Left cardiac atrium (tissue), 4 donors: Measurements from ENCODE around the gene SCFD2. TPM values are rescaled to one million over a fixed set of nuclear protein-coding genes. Genes with fewer than 3 reads are reported as not detected.

Experiments used
- ATAC-seq, 2 donors: fragments of 200-7000 bp; cut with Tn5 transposase; one replicate each; pipeline ENCODE4 v1.9.1; 2020; ENCODE audit warnings: mild to moderate bottlenecking in 2 of 2, moderate library complexity in 2 of 2
- DNase-seq: peaks from one replicate; pipeline ENCODE4 v3.0.0-alpha.2; 2020
- intact Hi-C, 2 donors: fragments of 100-400 bp; cut with DNase I; formaldehyde crosslinking; loops; one replicate each; pipeline versions ENCODE4 v1.14.1 to v1.15.1; 2022 to 2023
- total RNA-seq, 2 donors: library from RNA; stranded (reverse); fragmentation: NEBNext Ultra II Directional; extraction: Animal tissue kit (Norgen Biotek cat#: 25700); gene quantifications; one replicate each; pipeline ENCODE4 v1.2.1, GENCODE V29; 2021
- donor health status: DM: no; HTN: yes; CAD: no.
- donor health status: DM: no; HTN: yes; CAD: no; lungs with severe emphysema.
- donor health status: DM: yes; HTN: yes; CAD: no.
- donor health status: Dilated cardiomyopathy.

SCFD2 gene
- total RNA-seq, 2 donors from 2014 or later: 9.3 to 13.8 TPM

DNA sequence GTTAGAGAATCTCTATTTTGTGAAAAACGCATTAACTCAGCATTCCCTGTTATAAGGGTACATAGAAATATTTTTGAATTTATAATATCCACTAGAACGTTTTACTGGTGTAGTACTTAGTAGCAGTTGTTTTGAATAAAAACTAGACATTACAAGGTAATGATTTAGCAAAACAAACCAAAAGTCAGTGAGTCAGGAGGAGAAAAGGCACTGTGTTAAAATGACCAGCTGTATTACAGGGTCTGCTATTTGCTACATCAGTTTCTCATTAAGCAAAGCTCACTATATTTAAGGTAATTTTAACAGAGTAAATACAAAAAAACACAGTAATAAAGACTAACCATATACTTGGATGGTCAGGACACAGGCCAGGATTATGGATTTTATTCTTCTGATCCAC is 351.0 kb downstream of the SCFD2 start:
- intact Hi-C loops: loop anchor here (5.0 to 10.0 kb wide), 4 partner anchors 110 to 1217 kb away; partner anchors contain the start of gene PDGFRA (in 1 of the 2)
- ATAC-seq (no peak), DNase-seq (no peak)

DNA sequence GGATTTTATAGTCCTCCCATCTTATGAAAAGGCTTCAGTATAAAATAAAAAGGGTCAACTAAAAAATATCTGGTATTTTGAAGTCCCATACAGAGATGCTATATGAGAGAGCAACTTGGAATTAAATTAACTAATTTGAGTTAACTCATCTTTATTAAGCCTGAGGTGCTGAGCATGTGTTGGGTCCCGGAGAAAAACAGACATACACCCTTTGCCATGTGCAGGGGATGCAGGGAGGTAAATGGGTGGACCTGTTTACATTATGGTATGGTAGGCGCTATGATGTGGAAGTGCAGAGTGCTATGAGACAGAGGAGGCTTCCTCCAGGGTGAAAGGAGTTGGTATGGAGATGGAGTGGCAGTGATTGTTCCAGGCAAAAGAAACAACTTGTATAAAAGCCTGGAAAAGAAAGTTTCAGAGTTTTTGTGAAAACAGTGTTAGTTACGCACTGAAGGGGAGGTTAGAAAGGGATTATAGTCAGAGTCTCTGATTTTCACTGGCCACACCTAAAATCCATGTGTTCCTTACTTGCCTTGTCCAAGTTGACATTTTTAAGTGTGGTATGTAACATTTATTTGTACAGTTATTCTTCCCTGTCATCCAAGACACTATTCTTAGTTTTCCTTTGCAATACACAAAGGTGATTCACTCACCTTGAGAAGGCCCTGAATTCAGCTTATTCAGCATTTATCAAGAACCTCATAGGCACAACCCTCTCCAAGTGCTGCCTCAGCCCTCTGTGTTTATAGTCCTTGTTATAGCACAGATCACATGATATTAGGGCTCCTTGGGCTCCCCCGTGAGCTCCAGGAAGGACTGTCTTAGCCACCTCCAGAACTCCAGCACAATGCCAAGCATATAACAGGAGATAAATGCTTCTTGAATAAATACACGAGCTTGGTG is 351.7 kb downstream of the SCFD2 start:
- ATAC-seq: no peak
- no peak for DNase-seq
- intact Hi-C loops: loop anchor here (5.0 to 10.0 kb wide), 4 partner anchors 111 to 1218 kb away; partner anchors contain the start of gene PDGFRA (in 1 of the 2)

DNA sequence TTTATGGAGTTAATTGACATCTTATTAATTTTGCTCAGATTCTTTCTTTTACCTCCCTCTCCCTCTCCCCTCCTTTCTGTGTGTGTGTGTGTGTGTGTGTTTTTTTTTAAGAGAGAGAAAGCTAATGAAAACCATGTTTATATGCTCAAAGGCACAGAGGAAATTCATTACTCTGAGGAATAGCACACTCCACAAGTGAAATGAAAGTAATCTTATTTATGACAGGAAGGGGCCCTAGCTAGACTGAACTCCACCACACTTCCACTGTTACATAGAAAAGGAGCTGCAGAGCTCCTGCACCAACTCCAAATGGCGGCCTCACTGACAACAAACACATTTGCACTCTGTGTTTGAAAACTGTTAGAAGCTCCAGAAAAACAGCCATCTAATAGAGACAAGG is 353.1 kb downstream of the SCFD2 start:
- intact Hi-C loops: loop anchor here (5.0 to 10.0 kb wide), 4 partner anchors 112 to 1220 kb away; partner anchors contain the start of gene PDGFRA (in 1 of the 2)
- ATAC-seq (peak in 1 of 2 donors; percentile 53), DNase-seq (no peak)

DNA sequence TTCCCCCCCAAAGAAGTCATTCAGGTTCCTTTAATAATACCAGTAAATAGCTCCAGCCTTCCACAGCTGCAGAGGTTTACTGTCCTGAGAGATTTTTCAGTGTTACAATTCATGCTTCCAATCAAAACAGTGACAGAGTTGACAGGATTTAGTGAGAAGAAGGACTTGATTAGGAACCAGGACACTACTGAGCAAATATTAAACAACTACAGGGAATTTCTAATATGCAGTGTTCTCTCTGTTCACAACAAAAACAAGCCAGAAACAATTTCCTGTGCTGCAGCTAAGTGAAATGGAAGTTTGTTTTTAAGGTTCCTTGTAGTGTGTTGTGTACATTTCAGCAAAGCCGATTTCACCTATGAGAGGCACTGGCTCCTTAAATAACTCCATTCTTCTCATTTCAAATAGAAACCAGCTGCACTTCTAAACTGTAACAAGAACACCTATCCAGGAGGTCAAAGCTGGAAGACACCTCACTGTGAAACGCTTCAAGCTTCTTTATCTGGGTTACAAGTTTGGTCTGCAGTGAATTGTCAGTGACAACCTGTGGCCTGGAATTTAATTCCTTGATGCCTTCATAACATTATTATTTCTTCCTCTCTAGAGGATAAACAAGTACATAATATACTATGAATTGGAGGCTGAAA is 354.5 kb downstream of the SCFD2 start:
- DNase-seq: no peak
- intact Hi-C loops: loop anchor here (5.0 to 10.0 kb wide), 4 partner anchors 113 to 1221 kb away; partner anchors contain the start of gene PDGFRA (in 1 of the 2)
- ATAC-seq: peak; percentile 5 to 46

DNA sequence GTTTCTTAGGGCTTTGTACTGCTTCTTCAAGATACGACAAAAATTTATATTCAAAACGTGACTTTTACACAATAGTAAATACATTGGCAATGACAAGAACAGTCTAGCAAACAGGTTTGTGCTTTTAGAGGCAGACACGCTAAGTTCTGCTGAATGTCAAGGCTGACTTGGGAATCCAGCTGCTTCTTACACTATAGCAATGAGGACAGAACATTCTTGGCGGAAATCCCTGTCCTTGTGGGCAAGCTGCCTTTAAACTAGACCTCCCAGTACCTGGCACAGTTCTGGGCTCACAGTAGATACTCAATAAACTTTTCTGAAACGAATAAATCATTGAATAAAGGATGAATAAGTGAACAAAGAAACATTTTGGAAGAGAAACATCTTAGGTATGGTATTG is 355.5 kb downstream of the SCFD2 start:
- intact Hi-C loops: loop anchor here (5.0 to 10.0 kb wide), 4 partner anchors 114 to 1222 kb away; partner anchors contain the start of gene PDGFRA (in 1 of the 2)
- ATAC-seq (peak; percentile 58 to 66), DNase-seq (no peak)

DNA sequence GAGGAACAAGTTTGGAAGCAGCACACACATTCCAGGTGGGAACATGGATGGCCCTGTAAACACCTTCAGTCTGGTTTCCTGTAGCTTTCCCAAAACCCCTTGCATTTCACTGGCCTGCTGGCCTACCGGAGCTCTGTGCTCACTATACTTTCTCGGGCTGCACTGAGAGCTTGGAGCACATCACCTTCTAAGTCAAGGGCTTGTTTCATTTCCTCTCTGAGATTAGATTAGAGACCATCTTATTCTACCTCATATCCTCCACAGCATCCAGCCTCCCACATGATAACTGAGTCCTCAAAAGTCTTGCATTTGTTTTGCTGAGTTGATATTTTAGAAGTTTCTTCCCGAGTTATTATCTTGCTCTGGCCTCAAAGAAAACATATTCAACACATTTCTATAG is 356.0 kb downstream of the SCFD2 start:
- DNase-seq (no peak), ATAC-seq (no peak)
- intact Hi-C loops: loop anchor here (5.0 to 10.0 kb wide), 4 partner anchors 115 to 1222 kb away; partner anchors contain the start of gene PDGFRA (in 1 of the 2)

DNA sequence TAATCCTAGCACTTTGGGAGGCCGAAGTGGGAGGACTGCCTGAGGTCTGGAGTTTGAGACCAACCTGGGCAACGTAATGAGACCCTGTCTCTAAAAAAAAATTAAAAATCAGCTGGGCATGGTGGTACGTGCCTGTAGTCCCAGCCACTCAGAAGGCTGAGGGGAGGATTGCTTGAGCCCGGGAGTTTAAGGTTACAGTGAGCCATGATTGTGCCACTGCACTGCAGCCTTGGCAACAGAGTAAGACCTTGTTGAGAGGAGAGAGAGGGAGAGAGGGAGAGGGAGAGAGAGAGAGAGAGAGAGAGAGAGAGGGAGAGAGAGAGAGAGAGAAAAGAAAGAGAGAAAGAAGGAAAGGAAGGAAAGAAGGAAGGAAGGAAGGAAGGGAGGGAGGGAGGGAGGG is 358.8 kb downstream of the SCFD2 start:
- DNase-seq: no peak
- ATAC-seq: no peak
- intact Hi-C loops: no loop called here

DNA sequence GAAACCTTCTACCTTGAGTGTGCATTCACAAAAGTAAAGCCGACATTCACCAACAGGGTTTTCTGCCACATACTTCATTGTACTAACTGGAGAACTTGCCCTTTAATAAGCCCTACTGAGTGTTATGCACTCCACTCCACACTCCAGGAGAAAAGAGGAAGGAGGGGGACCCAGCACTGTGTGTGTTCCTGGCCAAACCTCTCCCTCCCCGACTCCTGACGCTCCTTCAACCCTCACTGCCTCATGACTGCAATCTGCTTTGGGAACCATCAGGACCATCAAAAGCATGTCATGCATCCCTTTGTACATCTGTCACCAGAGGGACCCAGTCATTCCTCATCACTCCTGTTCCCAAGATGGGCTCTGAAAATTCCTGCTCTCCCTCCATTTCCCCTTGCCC is 360.1 kb downstream of the SCFD2 start:
- ATAC-seq (peak in 1 of 2 donors; percentile 56), DNase-seq (no peak)
- intact Hi-C loops: no loop called here

DNA sequence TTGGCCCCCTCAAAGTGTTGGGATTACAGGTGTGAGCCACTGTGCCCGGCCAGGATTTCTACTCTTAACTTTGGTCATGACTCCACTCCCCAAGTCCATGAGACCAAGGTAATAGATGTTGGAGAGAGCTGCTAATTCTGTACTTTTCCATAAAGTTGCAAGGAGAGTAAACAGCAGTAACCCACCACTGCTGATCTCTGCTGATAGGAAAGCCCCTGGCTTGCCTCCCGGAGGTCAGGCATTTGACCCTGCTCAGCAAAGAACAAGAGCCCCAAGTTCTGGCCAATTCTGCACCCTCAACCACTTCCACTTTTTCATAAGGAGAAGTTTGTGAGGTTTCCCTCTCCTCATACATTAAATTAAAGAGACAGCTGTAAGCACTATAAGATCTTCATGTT is 360.7 kb downstream of the SCFD2 start:
- intact Hi-C loops: no loop called here
- ATAC-seq: peak in 1 of 2 donors; percentile 10

DNA sequence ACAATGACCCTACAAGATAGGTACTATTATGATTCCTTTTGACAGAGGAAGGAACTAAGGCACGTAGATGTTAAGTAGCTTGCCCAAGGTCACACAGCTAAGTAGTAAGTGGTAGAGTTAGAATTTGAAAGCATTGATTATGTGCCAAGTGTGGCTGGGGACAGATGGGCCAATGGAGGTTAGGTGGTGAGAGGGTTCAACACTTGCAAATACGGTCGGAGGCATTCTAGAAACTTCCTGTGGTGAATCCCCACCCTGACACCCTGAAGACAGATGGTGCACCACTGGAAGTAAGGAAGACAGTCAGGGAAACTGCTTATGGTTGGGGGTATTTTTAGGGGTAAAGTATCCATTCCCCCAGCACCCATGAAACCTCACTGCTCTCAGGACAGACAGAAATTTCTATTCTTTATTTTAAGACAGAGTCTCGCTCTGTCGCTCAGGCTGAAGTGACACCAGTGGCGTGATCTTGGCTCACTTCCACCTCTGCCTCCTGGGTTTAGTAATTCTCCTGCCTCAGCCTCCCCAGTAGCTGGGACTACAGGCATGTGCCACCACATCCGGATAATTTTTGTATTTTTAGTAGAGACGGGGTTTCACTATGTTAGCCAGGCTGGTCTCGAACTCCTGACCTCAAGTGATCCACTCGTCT is 361.2 kb downstream of the SCFD2 start:
- DNase-seq: no peak
- no peak for ATAC-seq
- intact Hi-C loops: no loop called here

More for the DNA sequence above, 360.7 kb downstream of the SCFD2 start:
- no peak for DNase-seq

DNA sequence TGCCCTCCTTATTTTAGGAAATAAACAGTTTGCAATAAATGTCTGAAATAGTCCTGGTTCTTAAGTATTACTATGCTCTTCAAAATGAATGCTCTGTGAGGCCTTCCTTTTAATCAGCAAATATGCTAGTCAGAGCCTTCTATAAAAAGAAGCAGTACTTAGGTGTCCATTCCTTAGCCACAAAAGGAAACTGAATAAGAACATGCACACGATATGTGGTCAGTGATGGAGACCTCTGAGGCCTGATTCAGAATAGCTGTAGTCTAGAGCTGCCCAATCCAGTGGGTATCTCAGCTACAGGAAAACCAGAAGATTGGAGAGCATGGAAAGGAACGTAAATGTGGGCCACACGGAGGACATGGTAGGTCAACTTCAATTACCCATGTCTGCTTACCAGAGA is 361.9 kb downstream of the SCFD2 start:
- no peak for DNase-seq
- peak in 1 of 2 donors; percentile 47 for ATAC-seq
- intact Hi-C loops: no loop called here

DNA sequence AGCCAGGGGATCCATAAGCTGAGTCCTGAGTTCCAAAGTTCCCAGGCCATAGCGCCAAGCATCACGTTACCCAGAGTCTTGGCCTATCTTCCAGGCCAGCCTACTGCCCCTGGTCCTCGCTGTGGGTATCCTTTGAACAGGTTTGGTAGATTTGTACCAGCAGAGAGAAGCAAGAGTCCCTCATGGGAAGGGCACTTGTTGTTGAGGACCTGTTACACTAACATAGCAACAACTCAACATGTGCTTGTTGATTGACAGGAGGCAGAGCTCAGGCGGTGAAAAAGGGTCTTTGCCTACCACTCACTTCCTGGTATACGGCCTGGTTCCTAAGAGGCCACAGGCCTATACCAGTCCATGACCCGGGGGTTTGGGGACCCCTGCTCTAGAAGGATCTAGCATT is 365.3 kb downstream of the SCFD2 start:
- intact Hi-C loops: no loop called here
- ATAC-seq: no peak
- DNase-seq: no peak

DNA sequence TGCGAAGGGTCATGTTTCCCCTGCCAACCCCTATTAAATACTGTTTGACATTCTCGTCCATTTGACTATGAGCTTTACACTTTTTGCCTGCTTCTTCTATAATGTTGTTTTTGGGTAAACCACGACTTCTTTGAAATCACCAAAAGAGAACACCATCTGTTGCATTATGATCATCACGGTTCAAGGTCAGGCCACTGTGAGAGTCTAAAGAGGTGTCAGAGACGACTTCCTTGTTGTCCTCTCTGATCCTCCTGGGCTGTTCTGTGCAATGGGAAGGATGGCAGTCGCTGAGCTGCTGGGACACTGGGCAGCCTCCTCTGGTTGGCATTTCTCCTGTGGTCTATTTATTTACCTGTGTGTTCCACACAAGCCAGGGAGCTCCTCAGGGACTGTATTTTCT is 366.2 kb downstream of the SCFD2 start:
- ATAC-seq (no peak), DNase-seq (no peak)
- intact Hi-C loops: no loop called here

DNA sequence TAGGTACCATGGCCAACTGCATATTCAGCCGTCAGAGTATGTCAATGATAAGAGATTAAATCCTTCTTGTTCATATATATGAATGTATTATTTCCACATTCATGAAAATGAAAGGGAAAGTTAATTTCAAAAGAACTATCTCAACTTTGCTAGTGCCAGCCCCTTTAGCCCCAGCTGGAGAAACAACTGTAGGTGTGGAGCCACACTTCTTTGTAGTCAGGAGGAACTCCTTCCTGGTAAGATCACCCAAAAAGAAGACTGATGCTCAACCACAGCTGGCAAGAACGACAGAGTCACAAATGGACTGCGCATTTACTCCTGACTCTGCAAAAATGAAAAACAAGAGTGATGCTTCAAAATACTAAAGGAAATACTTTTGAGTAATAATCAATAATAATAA is 367.4 kb downstream of the SCFD2 start:
- intact Hi-C loops: no loop called here
- no peak for DNase-seq
- no peak for ATAC-seq

DNA sequence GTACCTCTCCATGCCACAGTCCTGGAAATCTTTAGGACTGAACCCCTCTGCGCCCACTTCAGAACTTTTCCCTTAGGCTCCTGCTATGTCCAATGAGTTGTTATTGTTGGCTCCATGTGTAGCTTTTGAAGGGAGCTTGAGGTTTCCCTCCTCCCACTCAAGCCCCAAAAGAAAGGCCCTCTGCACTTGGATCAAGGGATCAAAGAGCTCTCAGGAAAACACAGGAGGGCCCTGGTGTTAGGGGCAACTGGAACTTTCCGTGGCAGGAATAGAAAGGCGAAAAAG is 368.8 kb downstream of the SCFD2 start:
- intact Hi-C loops: no loop called here
- DNase-seq: no peak
- ATAC-seq: peak; percentile 9 to 60

DNA sequence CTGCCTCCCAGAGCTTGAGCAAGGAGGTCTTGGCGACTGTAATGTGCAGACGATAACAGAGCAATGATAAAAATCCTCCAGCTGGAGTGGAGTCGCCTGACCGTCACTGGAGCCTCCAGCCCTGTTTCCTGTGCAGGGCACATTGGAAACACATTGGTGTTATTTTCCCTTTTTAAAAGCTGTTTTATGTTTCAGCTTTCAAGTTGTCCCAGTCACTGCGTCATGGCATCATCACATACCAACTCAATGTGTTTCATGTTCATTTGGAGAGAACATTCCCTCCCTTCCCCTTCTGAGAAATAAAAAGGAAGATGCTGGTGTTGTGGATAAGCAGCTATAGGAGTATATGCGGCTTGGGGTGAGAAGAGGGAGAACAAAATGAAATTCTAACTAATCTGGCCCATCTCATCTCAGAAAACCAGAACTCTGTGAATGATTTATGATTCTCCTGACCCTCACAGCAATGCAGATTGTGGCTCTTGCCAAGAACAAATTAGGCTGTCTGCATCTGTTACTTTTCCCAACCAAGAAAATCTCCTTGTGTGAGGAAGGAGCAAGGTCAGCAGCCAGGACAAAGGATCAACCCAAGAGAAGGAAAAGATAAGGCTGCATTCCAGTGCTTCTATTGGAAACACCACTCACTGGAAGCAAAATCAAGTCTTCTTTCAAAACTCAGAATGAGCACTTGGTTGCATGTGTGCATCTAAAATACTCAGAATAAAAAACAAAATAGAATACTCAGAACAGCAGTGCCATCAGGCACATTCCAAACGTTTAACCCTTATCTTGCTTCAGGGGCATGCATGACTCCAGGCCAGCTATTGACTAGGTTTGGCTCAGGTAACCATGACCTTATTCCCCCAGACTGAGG is 369.4 kb downstream of the SCFD2 start:
- ATAC-seq (peak; percentile 71 to 78), DNase-seq (peak; percentile 53)
- intact Hi-C loops: no loop called here

DNA sequence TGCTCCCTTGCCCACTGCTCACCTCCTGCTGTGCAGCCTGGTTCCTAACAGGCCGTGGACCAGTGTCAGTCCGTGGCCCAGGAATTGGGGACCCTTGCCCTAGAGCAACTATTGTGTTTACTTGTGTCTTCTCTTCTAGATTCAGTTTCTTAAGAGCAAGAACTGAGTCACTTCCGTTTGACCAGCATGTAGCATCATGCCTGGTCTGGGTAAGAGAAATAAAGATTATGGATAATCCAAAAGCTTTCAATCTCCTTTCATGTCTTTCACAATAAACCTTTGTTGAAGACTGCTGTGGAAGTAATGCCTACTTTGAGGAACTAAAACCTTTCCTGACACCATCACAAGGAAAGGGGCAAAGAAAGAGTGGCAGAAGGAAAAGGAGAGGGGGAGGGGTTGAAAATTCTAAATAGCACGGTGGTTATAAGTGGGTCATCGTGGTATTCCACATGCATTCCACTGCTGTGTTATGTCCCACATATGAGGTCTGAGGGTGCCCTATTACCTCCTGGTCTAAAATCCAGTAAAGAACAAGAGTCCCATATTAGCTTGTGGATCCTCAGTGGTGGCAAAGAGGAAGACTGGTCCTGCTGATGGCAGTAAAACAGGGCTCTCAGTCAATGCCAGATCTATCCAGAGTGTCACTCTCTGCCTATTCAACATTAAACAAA is 370.4 kb downstream of the SCFD2 start:
- ATAC-seq (no peak), DNase-seq (no peak)

DNA sequence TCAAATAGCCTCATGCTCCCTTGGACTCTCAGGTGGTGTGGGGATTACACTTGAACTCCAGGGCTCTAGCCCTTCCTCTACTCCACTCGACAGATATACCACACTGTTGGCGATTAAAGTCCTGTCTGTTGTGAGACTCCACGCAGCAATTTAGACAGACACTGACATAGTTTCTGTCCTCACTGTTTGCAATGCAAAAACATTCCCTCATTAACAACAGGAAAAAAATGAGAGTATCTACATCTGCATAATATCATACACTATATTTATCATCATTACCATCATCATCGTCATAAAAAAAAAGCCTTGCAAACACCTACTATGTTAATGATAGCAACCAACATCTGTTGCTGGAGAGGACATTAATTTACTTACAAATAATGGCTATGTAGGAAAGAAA is 371.3 kb downstream of the SCFD2 start:
- ATAC-seq: no peak
- intact Hi-C loops: no loop called here
- DNase-seq: no peak

More for the DNA sequence above, 370.4 kb downstream of the SCFD2 start:
- intact Hi-C loops: no loop called here
